ENCODE results near the gene GARNL3. TPM values are rescaled to one million over a fixed set of nuclear protein-coding genes. Genes with fewer than 3 reads are reported as not detected.

GARNL3 gene
- total RNA-seq, 4 donors from 2014 or later: 4.7 to 29.3 (median 11.3) TPM

DNA sequence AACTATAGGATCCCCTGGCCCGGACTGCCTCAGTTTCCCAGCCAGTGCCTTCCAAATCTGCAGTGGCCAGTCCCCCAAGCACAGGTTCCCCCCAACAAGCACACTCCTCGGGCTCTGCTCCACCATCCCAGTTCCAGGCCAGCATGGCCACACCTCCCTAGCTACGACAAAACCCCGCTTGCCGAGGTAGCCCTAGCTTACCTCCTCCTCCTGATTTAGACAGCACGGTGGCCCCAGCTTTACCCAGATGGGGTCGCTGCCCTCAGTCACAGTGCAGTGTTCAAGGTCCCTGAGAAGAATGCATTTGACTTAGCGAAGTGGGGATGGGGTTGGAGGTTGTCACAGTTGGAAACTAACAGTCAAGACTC is 40.8 kb upstream of the GARNL3 start:
- peak overlapping the region in 1 of 2 donors; percentile 89 for H3K4me3 ChIP-seq
- ATAC-seq: no peak
- peaks cover 0 to 8% of the 10 kb centered on the region in 2 donors for H3K36me3 ChIP-seq
- H3K27ac ChIP-seq: peak overlapping the region in 3 of 4 donors; percentile 85 to 89 (median 89)
- H3K9me3 ChIP-seq: no peaks in the 10 kb centered on the region
- TF ChIP-seq EP300 (IDR thresholded peaks at IDR 0.05): no peak
- TF ChIP-seq, protein P1, sequence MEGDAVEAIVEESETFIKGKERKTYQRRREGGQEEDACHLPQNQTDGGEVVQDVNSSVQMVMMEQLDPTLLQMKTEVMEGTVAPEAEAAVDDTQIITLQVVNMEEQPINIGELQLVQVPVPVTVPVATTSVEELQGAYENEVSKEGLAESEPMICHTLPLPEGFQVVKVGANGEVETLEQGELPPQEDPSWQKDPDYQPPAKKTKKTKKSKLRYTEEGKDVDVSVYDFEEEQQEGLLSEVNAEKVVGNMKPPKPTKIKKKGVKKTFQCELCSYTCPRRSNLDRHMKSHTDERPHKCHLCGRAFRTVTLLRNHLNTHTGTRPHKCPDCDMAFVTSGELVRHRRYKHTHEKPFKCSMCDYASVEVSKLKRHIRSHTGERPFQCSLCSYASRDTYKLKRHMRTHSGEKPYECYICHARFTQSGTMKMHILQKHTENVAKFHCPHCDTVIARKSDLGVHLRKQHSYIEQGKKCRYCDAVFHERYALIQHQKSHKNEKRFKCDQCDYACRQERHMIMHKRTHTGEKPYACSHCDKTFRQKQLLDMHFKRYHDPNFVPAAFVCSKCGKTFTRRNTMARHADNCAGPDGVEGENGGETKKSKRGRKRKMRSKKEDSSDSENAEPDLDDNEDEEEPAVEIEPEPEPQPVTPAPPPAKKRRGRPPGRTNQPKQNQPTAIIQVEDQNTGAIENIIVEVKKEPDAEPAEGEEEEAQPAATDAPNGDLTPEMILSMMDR (IDR thresholded peaks at IDR 0.05): no peak
- TF ChIP-seq POLR2AphosphoS5 (IDR thresholded peaks at IDR 0.05): no peak
- H3K27me3 ChIP-seq: no peaks in the 10 kb centered on the region
- peaks cover 0 to 30% (median 5%) of the 10 kb centered on the region in 3 donors for H3K4me1 ChIP-seq
- 35 to 37% methylated on average over 2 to 5 of the region's 8 CpGs for WGBS, 2 donors (ENCODE audit: low coverage in 1 of 2)

DNA sequence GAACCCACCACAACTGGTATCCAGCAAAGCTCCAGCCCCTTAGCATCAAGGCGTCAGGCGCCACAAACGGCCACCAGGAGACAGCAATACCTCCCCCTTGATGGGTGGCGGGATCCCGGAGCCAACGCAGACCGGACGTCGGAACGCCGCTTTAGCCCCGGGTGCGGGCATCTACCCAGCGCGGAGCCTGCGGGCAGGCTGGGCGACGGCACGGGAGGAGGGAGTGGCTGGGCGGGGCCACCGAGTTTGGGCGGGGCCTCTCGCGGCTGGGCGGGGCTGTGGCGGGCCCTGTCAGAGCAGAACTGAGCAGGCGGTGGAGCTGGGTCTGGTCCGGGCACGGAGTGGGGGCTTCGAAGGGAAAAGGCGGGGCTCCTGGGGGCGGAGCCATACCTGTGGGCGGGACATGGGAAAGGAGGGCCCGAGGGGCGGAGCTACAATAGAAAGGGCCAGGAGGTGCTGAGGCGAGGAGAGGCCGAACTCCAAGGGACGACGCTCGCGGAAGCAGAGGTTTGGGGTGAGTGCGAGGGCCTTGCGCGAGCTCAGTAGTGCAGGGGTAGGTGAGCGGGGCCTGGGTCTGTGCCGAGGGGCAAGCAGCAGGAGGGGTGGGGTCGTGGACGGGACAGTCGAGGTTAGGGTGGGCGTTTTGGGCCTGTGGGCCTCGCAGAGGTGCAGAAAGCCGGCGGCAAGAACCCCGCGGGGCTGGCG is 40.2 kb upstream of the GARNL3 start:
- ATAC-seq: peak; percentile 79
- WGBS, 2 donors (ENCODE audit: low coverage in 1 of 2): 0% methylated on average over 5 to 9 of the region's 56 CpGs
- Histone ChIP-seq H3K9me3 (no peaks in the 10 kb centered on the region), H3K4me3 (peak overlapping the region; percentile 31 to 89), H3K36me3 (peaks cover 0 to 3% of the 10 kb centered on the region in 2 donors), H3K27ac (peak overlapping the region; percentile 4 to 89 (median 87)), H3K4me1 (peaks cover 0 to 30% (median 5%) of the 10 kb centered on the region in 3 donors), H3K27me3 (no peaks in the 10 kb centered on the region)
- TF ChIP-seq POLR2A (IDR thresholded peaks at IDR 0.05): no peak
- TF ChIP-seq, protein P1 (IDR thresholded peaks at IDR 0.05): peak in 3 of 4 experiments; percentile 14 to 40 (median 37)
- TF ChIP-seq EP300 (IDR thresholded peaks at IDR 0.05): no peak

DNA sequence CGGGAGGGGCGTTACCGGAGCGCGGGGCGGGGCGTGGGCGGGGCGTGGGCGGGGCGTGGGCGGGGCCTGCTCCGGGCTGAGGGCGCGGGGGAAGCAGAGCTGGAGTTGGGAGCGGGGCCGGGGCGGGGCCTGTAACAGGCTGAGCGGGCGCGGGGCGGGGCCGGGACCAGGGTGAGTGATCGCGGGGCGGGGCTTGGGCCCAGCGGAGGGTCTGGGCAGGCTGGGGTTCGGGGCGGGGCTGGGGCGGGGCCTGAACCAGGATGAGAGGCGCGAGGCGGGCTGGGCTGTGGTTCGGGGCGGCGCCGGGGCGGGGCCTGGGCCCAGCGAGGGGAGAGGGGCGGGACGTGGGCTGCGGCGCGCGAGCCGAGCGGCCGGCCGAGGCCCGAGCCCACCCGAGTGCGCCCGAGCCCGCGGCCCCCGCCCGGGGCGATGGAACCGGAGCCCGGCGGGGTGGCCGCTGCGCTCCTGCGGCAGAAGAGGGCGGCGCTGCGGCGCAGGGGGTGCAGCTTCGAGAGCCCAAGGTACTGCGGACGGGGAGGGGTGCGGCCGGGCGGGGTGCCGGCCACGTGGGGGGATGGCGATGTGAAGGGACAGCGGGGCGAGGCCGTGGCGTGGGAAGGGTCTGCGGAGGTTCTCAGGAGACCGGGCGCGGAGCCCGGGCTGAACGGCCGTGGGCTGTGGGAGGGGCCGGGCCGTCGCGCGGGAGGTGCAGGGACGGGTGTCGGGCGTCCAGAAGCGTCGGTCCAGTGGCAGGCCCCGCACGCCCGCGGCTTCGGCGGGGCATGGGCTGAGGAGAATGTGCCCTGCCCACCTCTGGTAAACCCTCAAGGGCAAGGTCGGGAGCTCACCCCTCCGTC is 39.5 kb upstream of the GARNL3 start:
- Histone ChIP-seq H3K4me3 (peak overlapping the region; percentile 58 to 89), H3K27ac (peak overlapping the region; percentile 4 to 89 (median 87)), H3K27me3 (no peaks in the 10 kb centered on the region), H3K4me1 (peaks cover 0 to 30% (median 5%) of the 10 kb centered on the region in 3 donors), H3K36me3 (no peaks in the 10 kb centered on the region), H3K9me3 (no peaks in the 10 kb centered on the region)
- WGBS, 2 donors (ENCODE audit: low coverage in 1 of 2): no CpG with 5 or more reads among the region's 106 CpGs
- ATAC-seq: peak; percentile 89
- TF ChIP-seq POLR2A (IDR thresholded peaks at IDR 0.05) (peak in 1 of 2 donors; percentile 16), POLR2AphosphoS5 (IDR thresholded peaks at IDR 0.05) (no peak)
- TF ChIP-seq, protein P1 (IDR thresholded peaks at IDR 0.05): peak in 2 of 4 experiments; percentile 13 to 33

DNA sequence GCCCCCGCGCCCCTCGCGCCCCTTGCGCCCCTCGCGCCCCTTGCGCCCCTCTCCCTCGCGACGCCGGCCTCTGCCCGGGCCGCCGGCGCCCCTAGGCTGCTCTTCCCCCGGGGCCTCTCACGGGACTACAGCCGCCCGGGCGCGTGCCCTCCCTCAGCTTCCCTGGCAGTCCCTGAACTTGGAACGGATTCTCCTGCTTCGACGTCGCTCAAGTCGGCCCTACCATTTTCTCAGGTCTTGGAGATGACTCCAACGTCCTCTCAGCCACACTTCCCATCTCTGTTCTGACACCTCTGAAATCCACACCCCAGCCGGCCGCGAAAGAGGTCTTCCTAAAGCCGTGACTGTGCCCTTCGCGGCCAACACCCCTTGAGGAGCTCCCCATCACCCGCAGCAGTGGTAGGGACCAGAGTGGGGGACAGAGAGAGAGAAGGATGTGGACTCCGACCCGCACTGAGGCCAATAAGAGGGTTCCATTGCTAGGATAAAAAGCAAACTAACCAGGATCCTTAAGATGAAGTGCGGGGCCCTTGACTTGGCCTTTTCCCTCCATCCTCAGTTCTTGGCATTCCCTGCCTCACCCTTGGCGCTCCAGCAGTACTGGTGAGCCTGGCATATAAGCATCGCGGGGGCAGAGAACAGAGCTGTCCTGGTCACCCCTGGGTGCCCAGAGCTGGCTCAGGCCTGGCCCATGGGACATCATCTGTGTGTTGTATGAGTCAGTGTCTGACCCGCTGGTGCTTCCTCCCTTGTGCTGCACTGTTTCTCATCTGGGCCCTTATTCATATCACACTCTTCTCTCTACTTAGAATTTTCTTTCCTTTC is 38.6 kb upstream of the GARNL3 start:
- WGBS, 2 donors (ENCODE audit: low coverage in 1 of 2): 37 to 71% methylated on average over 2 to 12 of the region's 42 CpGs
- Histone ChIP-seq H3K4me1 (peaks cover 0 to 30% (median 5%) of the 10 kb centered on the region in 3 donors), H3K36me3 (no peaks in the 10 kb centered on the region), H3K9me3 (no peaks in the 10 kb centered on the region), H3K4me3 (peak overlapping the region; percentile 58 to 89), H3K27me3 (no peaks in the 10 kb centered on the region), H3K27ac (peak overlapping the region in 3 of 4 donors; percentile 85 to 89 (median 89))
- no peak for TF ChIP-seq EP300 (IDR thresholded peaks at IDR 0.05)
- no peak for TF ChIP-seq POLR2AphosphoS5 (IDR thresholded peaks at IDR 0.05)
- TF ChIP-seq, protein P1 (IDR thresholded peaks at IDR 0.05): no peak
- no peak for TF ChIP-seq POLR2A (IDR thresholded peaks at IDR 0.05)
- no peak for ATAC-seq

Data from gastroesophageal sphincter (tissue), 4 donors.